AG04450 (cell line): ENCODE measurements around the gene GPI. TPM values are rescaled to one million over a fixed set of nuclear protein-coding genes. Genes with fewer than 3 reads are reported as not detected.
"Not testable (repeated sequence)": the region's sequence is repeated elsewhere in the genome, so short reads cannot be mapped to it uniquely, and the experiment has no call there.

Experiments used
- CTCF ChIA-PET: fragments of 300-600, 350-600 bp; formaldehyde crosslinking; extraction: SDS; loops from one replicate; lab custom pipeline; 2022; ENCODE audit warnings: antibody characterized with exemption, inconsistent platforms; lab: Charles Lee
- POLR2A ChIA-PET: fragments of 350-600 bp; formaldehyde crosslinking; extraction: SDS; loops from one replicate; lab custom pipeline; 2021; ENCODE audit warnings: antibody characterized with exemption, inconsistent platforms; lab: Yijun Ruan, JAX
- DNase-seq: peaks from one replicate; pipeline ENCODE4 v3.0.0-alpha.2; 2011; ENCODE audit warnings: low read depth, low spot score
- H3K27ac ChIP-seq: one replicate; pipeline ENCODE4 v1.5.1; 2012; ENCODE audit warnings: low read depth, low read length, control low read depth
- H3K27me3 ChIP-seq: one replicate; pipeline ENCODE4 v1.6.0; 2012; ENCODE audit warnings: low read length; ENCODE audit not compliant: control insufficient read depth, insufficient read depth
- H3K4me3 ChIP-seq: 2 replicates; pipeline ENCODE4 v1.5.1; 2011; ENCODE audit warnings: mild to moderate bottlenecking, low read depth, low read length, control low read depth
- H3K9me3 ChIP-seq: 2 replicates; pipeline ENCODE4 v1.5.1; 2012; ENCODE audit warnings: low read length; ENCODE audit not compliant: control insufficient read depth, insufficient read depth
- polyA plus RNA-seq: library from polyadenylated mRNA; depleted of rRNA; stranded (reverse); fragments of >200 nt; gene quantifications from 2 replicates; pipeline ENCODE4 v1.2.3, GENCODE V29; 2011
- TF ChIP-seq, protein P1 (sequence below): IDR thresholded peaks from 2 replicates; pipeline ENCODE4 v1.5.1; 2011; ENCODE audit warnings: low read depth, low read length, control low read depth, inconsistent platforms

GPI gene
- polyA plus RNA-seq, 1 experiment, result 141 TPM

DNA sequence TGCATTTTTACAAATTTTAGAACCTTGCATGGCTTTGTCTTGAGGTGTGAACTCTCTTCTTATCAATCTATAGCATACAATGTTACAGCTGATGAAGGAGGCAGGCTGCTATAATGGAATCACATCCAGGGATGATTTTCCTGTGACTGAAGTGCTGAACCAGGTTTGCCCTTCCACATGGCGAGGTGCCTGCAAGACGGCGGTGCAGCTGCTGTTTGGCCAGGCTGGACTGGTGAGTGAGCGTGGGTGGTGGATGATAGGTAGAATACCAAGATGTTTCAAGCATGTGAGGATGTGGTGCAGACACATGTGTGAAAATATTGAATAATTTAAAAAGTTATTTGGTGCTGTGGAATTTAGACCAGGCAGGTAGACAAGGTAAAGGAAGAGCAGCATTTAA lies 34.9 kb upstream of the GPI start:
- Histone ChIP-seq H3K27me3 (no peaks in the 10 kb centered on the region), H3K4me3 (no peak overlapping the region), H3K9me3 (no peaks in the 10 kb centered on the region), H3K27ac (no peak overlapping the region)
- no peak for DNase-seq
- ChIA-PET POLR2A (no interaction called here), CTCF (no interaction called here)
- TF ChIP-seq, protein P1, sequence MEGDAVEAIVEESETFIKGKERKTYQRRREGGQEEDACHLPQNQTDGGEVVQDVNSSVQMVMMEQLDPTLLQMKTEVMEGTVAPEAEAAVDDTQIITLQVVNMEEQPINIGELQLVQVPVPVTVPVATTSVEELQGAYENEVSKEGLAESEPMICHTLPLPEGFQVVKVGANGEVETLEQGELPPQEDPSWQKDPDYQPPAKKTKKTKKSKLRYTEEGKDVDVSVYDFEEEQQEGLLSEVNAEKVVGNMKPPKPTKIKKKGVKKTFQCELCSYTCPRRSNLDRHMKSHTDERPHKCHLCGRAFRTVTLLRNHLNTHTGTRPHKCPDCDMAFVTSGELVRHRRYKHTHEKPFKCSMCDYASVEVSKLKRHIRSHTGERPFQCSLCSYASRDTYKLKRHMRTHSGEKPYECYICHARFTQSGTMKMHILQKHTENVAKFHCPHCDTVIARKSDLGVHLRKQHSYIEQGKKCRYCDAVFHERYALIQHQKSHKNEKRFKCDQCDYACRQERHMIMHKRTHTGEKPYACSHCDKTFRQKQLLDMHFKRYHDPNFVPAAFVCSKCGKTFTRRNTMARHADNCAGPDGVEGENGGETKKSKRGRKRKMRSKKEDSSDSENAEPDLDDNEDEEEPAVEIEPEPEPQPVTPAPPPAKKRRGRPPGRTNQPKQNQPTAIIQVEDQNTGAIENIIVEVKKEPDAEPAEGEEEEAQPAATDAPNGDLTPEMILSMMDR, result no peak

DNA sequence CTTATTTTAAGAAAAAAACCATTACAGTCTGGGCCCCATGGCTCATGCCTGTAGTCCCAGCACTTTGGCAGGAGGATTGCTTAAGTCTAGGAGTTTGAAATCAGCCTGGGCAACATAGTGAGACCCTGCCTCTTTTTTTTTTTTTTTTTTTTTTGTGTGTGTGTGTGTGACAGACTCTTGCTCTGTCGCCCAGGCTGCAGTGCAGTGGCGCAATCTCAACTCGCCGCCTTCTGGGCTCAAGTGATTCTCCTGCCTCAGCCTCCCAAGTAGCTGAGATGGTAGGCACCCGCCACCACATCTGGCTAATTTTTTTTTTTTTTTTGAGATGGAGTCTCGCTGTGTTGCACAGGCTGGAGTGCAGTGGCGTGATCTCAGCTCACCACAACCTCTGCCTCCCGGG lies 34.4 kb upstream of the GPI start:
- DNase-seq, H3K27ac ChIP-seq, POLR2A ChIA-PET, H3K4me3 ChIP-seq, H3K9me3 ChIP-seq, H3K27me3 ChIP-seq: not testable (repeated sequence)
- CTCF ChIA-PET, result interaction anchor here (0.7 to 5.8 kb wide), 2 partner anchors 14 to 133 kb away, joined by 12 to 46 read pairs; no protein-coding TSS in a partner anchor

DNA sequence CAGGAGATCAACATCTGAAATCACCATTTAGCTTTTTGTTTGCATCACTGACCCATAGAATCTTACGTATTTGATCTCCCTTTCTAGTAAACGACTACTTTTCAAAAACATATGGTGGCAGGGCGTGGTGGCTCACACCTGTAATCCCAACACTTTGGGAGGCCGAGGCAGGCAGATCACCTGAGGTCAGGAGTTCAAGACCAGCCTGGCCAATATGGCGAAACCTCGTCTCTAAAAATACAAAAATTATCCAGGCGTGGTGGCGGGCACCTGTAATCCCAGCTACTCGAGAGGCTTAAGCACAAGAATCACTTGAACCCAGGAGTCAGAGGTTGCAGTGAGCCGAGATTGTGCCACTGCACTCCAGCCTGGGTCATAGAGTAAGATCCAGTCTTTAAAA lies 33.4 kb upstream of the GPI start:
- not testable (repeated sequence) for H3K4me3 ChIP-seq, H3K27me3 ChIP-seq, DNase-seq, H3K9me3 ChIP-seq, H3K27ac ChIP-seq
- ChIA-PET CTCF (interaction anchor here (0.5 to 5.8 kb wide), 4 partner anchors 13 to 153 kb away, joined by 3 to 46 read pairs (median 4); no protein-coding TSS in a partner anchor), POLR2A (interaction anchor here (0.7 kb wide), 1 partner anchor 71 kb away, joined by 3 read pairs; no protein-coding TSS in a partner anchor)

DNA sequence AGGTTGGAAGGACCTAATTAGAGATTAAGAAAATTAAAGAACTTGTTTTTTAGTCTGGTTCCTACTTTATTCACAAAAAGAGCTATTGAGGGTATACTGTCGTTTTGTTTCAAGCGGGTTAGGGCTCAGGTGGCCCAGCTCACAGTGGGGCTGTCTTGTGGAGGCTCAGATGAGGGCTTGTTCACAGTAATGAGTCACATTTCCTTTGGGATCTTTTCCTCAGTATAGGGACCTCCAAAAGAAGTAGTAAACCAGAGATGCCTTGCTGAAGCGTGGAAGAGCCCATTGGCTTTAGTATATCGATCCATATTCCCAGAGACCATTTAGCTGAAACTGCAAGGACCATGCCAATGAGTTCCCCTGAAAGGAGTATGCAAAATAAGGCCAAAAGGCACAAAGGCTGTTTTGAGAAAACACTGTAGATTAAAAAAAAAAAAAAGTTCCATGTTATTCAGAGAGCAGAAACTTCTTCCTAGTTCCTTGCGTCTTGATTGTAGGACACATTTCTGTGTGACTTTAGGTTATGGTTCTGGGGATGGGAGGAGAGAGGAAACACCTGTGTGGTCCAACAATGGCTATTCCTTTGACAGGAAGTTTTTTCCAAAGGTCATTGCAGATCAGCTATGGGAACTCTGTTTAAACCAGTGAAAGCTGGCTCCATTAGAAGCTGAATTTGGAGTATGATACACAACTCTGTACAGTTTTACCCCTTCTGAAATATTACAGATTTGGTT lies 32.8 kb upstream of the GPI start:
- POLR2A ChIA-PET, result interaction anchor here (0.7 kb wide), 1 partner anchor 71 kb away, joined by 3 read pairs; no protein-coding TSS in a partner anchor
- Histone ChIP-seq H3K27ac (no peak overlapping the region), H3K27me3 (no peaks in the 10 kb centered on the region), H3K9me3 (no peaks in the 10 kb centered on the region), H3K4me3 (no peak overlapping the region)
- TF ChIP-seq, protein P1, result no peak
- DNase-seq, result no peak
- CTCF ChIA-PET, result interaction anchor here (0.5 to 5.8 kb wide), 4 partner anchors 13 to 154 kb away, joined by 3 to 46 read pairs (median 4); no protein-coding TSS in a partner anchor

DNA sequence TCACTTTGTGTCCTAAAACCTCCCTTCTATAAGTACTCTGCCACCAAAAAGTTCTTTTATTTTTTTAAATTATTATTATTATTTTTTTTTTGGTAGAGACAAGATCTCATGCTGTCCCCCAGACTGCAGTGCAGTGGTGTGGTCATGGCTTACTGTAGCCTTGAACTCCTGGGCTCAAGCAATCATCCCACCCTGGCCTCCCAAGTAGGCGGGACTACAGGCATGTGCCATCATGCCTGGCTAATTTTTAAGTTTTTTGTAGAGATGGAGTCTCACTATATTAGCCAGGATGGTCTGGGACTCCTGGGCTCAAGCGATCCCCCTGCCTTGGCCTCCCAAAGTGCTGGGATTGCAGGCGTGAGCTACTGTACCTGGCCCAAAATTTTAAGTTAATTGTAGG lies 29.1 kb upstream of the GPI start:
- TF ChIP-seq, protein P1, result no peak
- DNase-seq, result no peak
- ChIA-PET POLR2A (no interaction called here), CTCF (interaction anchor here (0.6 to 5.8 kb wide), 11 partner anchors 9 to 134 kb away, joined by 3 to 46 read pairs (median 5); no protein-coding TSS in a partner anchor)
- H3K27me3 ChIP-seq, result no peaks in the 10 kb centered on the region
- H3K9me3 ChIP-seq, result no peaks in the 10 kb centered on the region
- H3K4me3 ChIP-seq, result no peak overlapping the region
- no peak overlapping the region for H3K27ac ChIP-seq

DNA sequence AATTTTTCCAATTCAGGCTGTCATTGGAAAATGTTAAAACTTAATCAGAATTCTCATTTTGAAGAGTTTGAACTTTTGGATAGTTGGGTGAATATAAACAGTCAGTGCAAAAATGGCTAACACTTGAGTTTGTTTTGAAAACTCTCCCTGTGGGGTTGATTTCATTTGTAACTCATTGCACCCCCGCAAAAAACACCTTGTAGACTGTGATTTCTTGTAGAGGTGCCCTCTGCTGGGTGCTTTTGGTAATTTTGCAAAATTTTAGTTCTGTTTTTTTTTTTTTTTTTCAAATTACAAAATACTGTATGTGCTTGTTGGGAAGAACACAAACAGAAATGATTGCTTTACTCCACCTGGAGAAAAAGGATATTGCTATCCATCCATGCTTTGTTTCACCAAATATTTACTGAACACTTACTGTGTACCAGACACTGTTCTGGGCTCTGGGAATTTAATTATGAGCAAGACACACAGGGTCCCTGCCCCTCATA lies 28.2 kb upstream of the GPI start:
- POLR2A ChIA-PET, result no interaction called here
- TF ChIP-seq, protein P1, result peak; percentile 73
- no peaks in the 10 kb centered on the region for H3K9me3 ChIP-seq
- H3K4me3 ChIP-seq, result no peak overlapping the region
- CTCF ChIA-PET, result interaction anchor here (0.6 to 2.2 kb wide), 15 partner anchors 8 to 202 kb away, joined by 3 to 11 read pairs (median 4); no protein-coding TSS in a partner anchor
- no peak for DNase-seq
- no peak overlapping the region for H3K27ac ChIP-seq
- no peaks in the 10 kb centered on the region for H3K27me3 ChIP-seq
